Activated naive CD4-positive, alpha-beta T cell treated with anti-CD3 and anti-CD28 coated beads, Interleukin-2, amount 50 U/mL, for 16 hours (primary cell): ENCODE results near the gene KRT32.
"Not testable (repeated sequence)": the region's sequence is repeated elsewhere in the genome, so short reads cannot be mapped to it uniquely, and the experiment has no call there.

Source experiments
- DNase-seq: peaks from one replicate; pipeline ENCODE4 v3.0.0-alpha.2; 2020

KRT32 gene

DNA sequence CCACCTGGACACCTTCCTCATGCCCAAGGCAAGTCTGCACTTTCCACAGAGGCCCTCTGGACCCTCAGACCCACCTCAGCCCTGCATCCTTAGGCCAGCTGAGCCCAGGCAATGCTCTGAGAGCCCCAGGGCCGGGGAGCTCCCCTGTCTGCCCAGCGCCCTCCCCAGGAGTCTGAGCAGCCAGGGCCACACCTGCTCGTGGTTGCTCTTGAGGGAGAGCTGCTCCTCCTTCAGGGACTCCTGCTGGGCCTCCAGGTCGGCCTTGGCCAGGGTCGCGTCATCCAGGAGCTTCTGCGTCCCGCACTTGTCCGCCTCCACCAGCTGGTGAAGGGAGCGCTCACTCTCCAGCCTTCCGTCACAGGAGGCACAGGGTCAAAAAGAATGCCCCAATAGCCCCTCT, 44.6 kb downstream of the KRT32 start:
- not testable (repeated sequence) for DNase-seq

DNA sequence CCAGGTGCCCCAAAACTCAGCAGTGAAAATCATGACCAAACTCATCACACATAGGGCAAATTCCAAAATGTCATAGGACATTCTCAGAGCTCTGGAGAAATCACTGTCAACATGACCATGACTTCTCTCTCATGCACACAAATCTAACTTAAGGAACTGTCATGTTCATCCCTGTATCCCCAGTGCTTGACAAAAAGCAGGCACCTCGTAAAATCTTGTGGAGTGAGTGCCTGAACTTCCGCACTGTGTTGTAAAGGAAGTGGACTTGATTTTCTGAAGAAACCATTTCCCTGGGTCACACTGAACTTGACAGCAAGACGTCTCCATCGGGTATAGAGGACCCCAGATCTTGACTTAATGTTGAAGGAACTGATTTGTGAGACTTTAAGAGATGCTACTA, 45.6 kb downstream of the KRT32 start:
- DNase-seq: no peak

DNA sequence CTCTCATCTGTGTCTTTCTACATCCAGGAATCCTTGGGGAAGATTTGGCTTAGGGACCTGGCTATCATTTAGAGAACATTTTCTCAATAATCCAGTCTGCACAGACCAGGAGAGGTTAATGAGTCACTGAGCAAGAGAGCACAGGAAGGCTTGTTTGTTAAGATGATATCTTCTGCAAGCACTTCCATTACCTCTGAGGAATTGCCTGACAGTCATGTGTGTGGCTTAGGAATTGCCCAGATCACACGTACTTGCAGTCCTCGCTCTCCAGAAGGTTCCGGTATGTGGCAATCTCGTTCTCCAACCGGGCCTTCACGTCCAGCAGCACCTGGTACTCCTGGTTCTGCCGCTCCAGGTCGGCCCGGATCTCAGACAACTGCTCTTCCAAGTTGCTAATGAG, 46.1 kb downstream of the KRT32 start:
- no peak for DNase-seq

DNA sequence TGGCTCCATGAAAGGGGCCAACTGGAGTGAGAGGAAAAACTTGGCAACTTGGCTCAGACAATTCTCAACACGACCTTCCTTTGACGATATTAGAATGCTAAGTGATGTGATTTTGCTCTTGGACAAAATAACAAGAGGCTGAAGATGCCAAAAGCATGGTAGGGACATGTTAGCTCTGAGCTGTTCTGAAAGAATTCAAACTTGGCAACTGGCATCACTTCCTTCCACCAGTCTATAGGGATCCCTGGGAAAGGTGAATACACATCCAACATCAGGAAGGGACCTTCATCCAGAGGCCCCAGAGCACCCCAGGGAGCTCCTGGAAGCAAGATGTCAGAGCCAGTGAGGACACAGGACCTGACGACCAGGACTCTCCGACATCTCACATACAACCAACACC, 47.1 kb downstream of the KRT32 start:
- no peak for DNase-seq

DNA sequence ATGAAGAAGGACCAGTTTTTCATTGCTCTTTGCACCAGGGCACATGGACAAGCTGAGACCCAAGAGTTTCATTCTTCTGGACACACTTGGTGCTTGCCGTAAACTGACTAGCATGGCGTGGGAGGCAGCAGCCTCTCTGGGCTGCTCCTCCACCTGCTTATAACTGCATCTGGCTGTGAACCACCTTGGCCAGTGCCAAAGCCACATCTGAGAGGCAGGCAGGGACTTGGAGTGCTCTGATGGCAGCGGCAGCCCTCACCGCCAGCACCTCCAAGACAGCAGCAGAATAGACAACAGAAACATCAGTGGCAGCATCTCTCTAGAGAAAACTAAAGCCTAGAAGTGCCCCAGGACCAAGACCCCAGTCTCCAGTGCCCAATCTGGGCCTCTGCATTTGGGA, 47.5 kb downstream of the KRT32 start:
- no peak for DNase-seq

DNA sequence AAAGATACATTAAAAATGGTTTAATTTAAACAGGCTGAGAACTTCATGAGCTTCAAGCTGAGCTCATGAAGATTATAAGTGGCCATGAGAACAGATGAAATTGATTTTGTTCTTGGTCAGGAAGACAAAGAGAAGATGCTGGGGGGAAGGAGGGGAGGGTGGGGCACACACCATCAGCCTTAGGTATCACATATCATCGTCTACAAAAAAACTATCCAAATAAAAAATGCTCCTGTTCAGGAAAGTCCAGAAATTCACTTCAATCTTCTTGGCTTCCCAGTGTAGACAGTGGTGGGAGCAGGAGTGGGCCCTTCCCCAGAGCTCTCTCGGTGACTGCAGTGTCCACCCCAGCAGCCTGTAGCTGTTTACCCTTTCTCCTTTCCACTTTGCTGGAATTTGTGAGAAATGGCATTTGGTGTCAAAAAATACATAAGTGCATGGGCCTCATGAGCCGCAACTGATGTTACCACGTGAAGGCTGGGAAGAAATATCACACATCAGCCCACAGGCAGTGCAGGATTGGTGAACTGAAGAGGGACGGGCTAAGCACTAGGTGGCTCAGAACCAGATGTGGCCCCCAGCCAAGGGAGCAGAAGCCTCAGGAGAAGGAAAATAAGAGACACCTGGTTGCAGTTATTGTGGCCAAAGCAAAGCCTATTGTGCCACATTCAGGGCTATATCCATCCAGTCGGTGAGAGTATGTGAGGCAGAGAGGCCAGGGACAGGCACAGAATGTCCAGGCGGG, 48.9 kb downstream of the KRT32 start:
- DNase-seq: no peak

DNA sequence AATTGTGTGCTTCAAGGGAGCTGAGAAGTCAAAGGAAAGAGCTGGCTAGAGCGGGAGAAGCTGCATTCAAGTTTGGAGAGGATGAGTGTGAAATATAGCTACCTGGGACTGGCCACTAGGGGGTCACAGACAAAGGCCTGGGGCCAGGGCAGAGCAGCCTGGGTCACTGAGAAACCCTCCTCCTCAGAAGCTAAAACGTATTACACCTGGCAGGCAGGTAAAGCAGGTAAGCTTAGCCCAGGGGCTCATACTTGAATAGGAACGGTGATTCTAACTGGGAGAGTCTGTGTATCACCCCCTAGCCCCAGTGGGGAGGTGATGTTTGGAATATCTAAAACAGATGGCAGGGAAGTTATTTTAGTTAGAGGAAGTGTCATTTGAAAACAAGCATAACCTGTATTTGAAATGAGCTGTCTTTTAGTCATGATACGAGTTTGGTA, 49.6 kb downstream of the KRT32 start:
- DNase-seq: no peak

DNA sequence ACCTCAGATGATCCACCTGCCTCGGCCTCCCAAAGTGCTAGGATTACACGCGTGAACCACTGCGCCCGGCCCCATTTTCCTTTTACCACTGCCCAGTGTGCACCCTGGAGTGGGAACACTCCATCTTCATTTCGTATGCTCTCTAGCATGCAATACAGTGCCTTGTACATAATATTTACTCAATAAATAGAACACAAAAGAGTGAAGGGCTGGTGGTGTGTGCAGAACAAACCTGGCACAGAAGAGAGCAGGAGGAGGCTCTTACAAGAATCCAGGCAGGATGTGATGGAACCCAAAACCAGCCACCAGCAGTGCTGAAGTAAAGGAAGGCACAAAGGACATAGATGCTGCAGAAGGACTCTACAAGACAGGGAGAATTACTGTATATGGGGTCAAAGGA, 50.1 kb downstream of the KRT32 start:
- DNase-seq: no peak

DNA sequence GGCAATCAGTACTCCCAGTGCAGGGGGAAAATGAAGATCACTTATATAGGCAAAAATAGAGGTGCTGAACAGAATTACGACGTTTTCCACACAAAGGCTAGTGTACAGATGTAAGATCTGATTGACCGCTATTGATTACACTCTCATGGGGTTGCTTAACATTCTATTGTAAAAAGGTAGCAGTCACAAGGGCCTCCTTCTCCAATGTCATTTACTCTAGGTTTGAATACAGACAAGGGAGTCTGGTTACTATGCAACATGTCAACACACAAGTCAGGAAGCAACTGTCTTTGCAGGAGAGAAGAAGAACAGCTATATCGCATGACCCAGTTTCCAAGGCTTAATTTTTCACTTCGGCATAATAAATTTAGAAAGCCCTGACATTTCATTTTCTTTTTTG, 50.7 kb downstream of the KRT32 start:
- no peak for DNase-seq

DNA sequence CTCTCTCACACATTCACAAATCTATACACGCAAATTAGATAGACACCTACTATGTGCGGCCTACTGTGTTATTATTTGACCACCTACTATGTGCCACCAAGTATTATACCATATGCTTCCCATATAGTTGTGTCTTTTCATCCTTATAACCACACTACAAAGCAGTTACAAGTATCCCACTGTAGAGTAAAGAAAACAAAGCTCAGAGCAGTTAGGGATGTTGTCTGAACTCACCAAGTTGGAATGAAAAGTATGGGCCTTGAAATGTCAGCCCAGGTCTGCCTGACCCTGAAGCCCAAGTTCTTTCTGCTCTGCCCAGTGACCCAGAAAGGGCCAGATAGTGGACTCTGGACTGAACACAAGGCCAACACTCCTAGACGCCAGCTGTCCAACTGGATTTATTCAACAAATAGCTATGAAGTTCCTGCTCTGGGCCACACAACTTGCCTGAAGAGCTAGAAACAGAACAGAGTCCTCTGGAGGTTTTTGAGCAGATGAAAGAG, 51.3 kb downstream of the KRT32 start:
- DNase-seq: no peak

DNA sequence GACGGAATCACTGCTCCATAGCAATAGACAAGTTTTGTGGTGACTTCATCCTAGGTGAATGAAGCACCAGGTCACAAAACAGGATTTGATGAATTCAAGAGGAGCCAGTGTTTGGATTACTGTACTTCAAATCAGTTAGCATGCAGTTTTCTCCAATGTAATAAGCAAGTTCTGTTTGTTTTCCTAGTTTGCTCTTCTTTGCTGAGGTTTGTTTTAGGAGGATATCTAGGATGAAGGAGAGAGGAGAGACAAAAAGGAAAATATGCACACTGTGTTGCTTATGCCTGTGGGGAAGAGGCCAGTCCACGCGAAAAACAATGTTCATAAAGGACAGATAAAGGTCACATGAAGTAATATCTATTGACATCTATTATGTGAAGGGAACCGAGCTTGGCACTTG, 51.8 kb downstream of the KRT32 start:
- no peak for DNase-seq

DNA sequence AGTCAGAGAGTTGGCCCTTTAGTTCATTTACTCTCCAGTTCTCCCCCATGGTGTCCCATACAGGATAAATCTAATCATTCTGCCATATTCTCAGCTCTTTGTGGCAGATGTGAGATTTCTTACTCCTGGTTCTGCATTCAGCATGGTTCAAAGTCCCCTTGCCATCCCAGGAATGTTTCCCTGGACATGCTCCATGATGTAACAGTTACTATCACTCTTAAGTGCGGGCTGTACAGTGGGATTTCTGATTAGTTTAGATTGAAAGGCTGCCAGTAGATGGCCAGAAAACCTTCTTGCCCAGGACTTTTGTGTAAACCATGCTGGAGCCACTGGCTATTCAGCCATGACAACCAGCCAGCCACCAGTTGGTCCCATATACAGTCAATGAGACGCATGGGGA, 53.2 kb downstream of the KRT32 start:
- no peak for DNase-seq

DNA sequence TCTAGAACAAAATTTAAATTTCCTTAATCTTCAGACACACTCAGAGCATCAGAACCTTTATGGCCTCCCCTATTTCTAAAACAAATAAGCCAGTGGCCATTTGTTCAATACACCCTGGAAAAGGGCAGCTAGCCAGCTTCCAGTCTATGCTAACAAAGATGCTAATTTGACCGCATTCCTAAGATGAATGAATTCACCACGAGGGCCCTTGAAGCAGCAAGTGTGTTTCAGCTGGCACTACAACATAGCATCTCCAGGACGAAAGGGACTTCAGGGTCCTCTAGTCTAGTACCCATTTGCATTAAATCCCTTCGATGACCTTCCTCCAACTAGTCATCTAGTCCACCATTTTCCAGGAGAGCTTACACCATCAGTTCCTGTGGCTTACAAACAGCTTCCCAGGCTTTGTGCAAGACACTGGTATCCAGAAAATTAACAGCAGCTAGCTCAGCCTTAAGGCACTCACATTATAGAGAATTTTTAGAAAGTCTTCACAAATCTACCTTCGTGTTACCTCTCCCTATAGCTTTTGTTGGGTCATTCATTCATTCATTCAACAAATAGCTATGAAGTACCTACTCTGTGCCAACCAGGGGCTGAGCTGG, 53.7 kb downstream of the KRT32 start:
- DNase-seq: no peak

DNA sequence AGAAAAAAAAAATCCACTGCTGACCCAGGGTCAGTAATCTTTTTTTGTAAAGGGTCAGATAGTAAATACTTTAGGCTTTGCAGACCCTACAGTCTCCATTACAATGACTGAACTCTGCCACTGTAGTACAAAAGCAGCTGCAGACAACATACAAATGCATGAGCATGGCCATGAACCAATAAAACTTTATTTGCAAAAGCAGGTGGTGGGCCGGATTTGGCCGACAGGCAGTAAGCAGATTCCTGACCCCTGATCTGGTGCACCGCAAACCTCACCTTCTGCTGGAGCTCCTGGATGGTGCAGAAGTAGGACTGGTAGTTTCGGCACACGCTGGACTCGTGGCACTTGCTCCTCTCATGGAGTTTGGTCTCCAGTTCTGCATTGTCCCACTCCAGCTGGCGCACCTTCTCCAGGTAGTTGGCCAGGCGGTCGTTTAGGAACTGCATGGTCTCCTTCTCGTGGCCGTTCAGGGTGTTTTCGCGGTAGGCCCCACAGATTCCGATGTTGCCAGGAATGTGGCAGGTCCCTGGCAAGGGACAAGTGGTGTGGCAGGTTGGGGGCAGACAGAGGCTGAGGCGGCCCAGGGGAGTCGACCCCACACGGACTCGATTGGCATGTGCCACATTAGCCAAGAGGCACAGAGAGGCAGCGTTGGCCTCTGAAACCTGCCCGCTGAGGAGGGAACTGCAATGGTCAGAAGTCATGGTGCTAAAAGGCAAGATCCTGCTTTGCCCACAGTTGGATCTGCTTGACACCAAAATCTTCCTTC, 55.9 kb downstream of the KRT32 start:
- no peak for DNase-seq
